DND-41 (cell line): ENCODE data around the gene TMEM92.

ENCODE experiments used
- ATAC-seq: fragments of 200-7000 bp; cut with Tn5 transposase; 3 replicates; pipeline ENCODE4 v1.9.1; 2021; ENCODE audit warnings: low read depth; ENCODE audit not compliant: insufficient read depth
- DNase-seq: peaks from one replicate; pipeline ENCODE4 v3.0.0-alpha.2; 2020
- H2AFZ ChIP-seq: 2 replicates; pipeline ENCODE4 v1.6.0; 2012; ENCODE audit warnings: low read depth, low read length
- H3K27ac ChIP-seq: 2 replicates; pipeline ENCODE4 v1.5.1; 2012; ENCODE audit warnings: low read length, inconsistent platforms
- H3K27me3 ChIP-seq: fragments of 200-600 bp; sonication (generic); 2 replicates; pipeline ENCODE4 v1.6.0; 2012; ENCODE audit warnings: low read length, mild to moderate bottlenecking, inconsistent platforms; ENCODE audit not compliant: insufficient read depth, poor library complexity
- H3K36me3 ChIP-seq: 2 replicates; pipeline ENCODE4 v1.5.1; 2012; ENCODE audit warnings: low read length, inconsistent platforms; ENCODE audit not compliant: insufficient read depth
- H3K4me1 ChIP-seq: 2 replicates; pipeline ENCODE4 v1.5.1; 2012; ENCODE audit warnings: mild to moderate bottlenecking, low read length; ENCODE audit not compliant: insufficient read depth
- H3K4me2 ChIP-seq: 2 replicates; pipeline ENCODE4 v1.6.0; 2012; ENCODE audit warnings: mild to moderate bottlenecking, moderate library complexity, low read length, inconsistent platforms; ENCODE audit not compliant: insufficient read depth
- H3K4me3 ChIP-seq, 2 experiments: fragments of 200-600 bp in 1 of 2; shearing (Covaris generic) in 1 of 2; 2 replicates each; pipeline ENCODE4 v1.5.1; 2012 to 2016; ENCODE audit warnings: inconsistent platforms in 2 of 2, low read length in 2 of 2, mild to moderate bottlenecking in 2 of 2, low read depth in 1 of 2, moderate library complexity in 1 of 2
- H3K79me2 ChIP-seq: 2 replicates; pipeline ENCODE4 v1.6.0; 2012; ENCODE audit warnings: low read length, inconsistent platforms; ENCODE audit not compliant: insufficient read depth
- H3K9ac ChIP-seq: 2 replicates; pipeline ENCODE4 v1.6.0; 2012; ENCODE audit warnings: low read depth, mild to moderate bottlenecking, inconsistent platforms, low read length, moderate library complexity
- H3K9me3 ChIP-seq: 2 replicates; pipeline ENCODE4 v1.5.1; 2012; ENCODE audit warnings: low read length, moderate library complexity, mild to moderate bottlenecking, inconsistent platforms; ENCODE audit not compliant: insufficient read depth, severe bottlenecking
- H4K20me1 ChIP-seq: 2 replicates; pipeline ENCODE4 v1.6.0; 2012; ENCODE audit warnings: low read length; ENCODE audit not compliant: insufficient read depth
- EZH2 ChIP-seq: IDR thresholded peaks from 3 replicates; pipeline ENCODE4 v1.6.1; 2012; ENCODE audit warnings: borderline replicate concordance, low read depth, mild to moderate bottlenecking, moderate library complexity, low read length, inconsistent platforms; ENCODE audit not compliant: severe bottlenecking
- TF ChIP-seq, protein P1 (sequence below): IDR thresholded peaks from 2 replicates; pipeline ENCODE4 v1.5.1; 2012; ENCODE audit warnings: borderline replicate concordance, low read length, moderate library complexity, mild to moderate bottlenecking; ENCODE audit not compliant: poor library complexity, severe bottlenecking; ENCODE audit errors: extremely low read depth

Gene TMEM92

DNA sequence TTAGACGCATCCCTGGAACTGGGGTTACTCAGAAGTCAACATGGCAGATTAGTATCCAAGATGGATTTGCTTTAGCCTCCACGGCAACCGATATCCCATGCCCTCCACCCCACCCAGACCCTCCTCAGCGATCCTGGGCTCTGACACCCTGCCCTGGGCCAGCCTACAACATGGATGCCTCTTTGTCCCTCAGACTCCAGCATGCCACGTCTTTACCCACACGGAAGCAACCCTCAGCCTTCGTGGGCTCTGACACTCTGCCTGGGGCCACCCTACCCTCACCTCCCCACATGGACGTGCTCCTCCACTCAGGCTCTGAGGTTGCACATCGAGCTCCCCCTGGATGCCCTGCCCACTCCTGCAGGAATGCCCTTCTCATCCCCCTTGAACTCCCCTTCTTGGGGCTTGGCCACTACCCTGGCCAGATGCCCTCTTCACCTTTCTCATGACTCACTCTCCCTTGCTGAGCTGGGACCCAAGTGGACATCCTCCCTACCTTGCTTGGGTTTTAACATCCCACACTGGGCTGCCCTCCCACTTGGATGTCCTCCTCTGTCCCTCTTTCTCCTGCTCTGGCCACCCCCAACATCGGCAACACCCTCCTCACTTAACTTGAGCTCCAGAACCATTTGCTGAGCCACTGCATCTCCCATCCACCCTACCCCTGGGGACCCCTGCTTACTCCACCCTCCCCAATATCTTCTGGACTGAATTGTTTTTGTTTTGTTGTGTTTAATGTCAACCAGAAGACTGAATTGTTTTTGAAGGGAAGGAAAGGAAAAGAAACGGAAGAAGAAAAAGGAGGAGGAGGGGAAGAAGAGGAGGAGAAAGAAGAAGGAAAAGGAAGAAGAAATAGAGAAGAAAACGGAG, 18.3 kb upstream of the TMEM92 start:
- Histone ChIP-seq H3K27me3 (peaks cover 11% of the 10 kb centered on the region), H3K4me2 (no peak overlapping the region), H3K4me1 (no peaks in the 10 kb centered on the region), H3K27ac (no peak overlapping the region), H2AFZ (no peak overlapping the region), H4K20me1 (no peaks in the 10 kb centered on the region; the same call in 1 of the 2 replicates), H3K79me2 (no peaks in the 10 kb centered on the region), H3K36me3 (no peaks in the 10 kb centered on the region), H3K9ac (no peak overlapping the region), H3K4me3 (no peak overlapping the region), H3K9me3 (no peaks in the 10 kb centered on the region)
- ATAC-seq (no peak), DNase-seq (no peak)
- TF ChIP-seq, protein P1, sequence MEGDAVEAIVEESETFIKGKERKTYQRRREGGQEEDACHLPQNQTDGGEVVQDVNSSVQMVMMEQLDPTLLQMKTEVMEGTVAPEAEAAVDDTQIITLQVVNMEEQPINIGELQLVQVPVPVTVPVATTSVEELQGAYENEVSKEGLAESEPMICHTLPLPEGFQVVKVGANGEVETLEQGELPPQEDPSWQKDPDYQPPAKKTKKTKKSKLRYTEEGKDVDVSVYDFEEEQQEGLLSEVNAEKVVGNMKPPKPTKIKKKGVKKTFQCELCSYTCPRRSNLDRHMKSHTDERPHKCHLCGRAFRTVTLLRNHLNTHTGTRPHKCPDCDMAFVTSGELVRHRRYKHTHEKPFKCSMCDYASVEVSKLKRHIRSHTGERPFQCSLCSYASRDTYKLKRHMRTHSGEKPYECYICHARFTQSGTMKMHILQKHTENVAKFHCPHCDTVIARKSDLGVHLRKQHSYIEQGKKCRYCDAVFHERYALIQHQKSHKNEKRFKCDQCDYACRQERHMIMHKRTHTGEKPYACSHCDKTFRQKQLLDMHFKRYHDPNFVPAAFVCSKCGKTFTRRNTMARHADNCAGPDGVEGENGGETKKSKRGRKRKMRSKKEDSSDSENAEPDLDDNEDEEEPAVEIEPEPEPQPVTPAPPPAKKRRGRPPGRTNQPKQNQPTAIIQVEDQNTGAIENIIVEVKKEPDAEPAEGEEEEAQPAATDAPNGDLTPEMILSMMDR, result no peak
- no peak for TF ChIP-seq EZH2

DNA sequence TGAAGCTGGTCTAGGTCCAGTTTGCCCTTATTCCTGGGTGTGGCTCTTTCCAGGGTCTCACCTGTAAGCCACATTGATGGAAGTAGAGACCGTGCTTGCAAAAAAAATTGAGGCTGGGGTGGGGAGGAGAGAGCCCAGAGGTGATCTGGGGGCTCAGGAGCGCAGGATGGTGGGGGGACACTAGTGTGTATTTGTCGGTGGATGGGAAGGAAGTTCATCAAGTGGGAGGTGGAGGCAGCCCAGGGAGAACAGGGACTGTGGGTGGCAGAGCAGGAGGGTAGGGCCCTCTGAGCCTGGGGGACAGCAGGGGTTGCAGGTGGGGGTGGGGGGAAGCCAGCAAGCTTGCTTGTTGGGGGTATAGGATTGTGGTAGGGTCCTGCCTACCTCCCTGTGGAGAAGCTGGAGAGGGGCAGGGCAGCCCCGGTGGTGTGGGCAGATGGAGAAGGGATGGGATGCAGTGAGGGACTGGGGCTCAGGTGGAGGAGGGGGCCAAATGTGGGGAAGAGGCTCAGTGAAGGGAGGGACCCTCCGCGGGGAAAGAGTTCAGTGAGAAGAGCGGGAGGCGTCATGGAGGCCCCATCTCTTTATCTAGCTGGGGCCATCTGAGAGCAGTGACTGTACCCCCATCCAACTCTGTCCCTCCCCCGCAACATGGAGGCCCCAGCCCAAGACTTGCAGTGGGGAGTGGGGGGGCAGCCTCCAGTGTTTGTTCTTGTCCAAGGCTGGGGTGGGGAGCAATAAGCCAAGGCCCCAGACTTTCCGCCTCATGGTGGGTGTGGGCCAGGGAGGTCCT, 17.2 kb upstream of the TMEM92 start:
- Histone ChIP-seq H3K9me3 (no peaks in the 10 kb centered on the region), H3K4me3 (no peak overlapping the region), H3K4me1 (no peaks in the 10 kb centered on the region), H3K79me2 (no peaks in the 10 kb centered on the region), H3K36me3 (no peaks in the 10 kb centered on the region), H2AFZ (no peak overlapping the region), H3K4me2 (no peak overlapping the region), H3K9ac (no peak overlapping the region), H3K27ac (no peak overlapping the region), H3K27me3 (peaks cover 13% of the 10 kb centered on the region), H4K20me1 (no peaks in the 10 kb centered on the region; the same call in 1 of the 2 replicates)
- no peak for DNase-seq
- TF ChIP-seq, protein P1, result no peak
- no peak for TF ChIP-seq EZH2
- no peak for ATAC-seq

DNA sequence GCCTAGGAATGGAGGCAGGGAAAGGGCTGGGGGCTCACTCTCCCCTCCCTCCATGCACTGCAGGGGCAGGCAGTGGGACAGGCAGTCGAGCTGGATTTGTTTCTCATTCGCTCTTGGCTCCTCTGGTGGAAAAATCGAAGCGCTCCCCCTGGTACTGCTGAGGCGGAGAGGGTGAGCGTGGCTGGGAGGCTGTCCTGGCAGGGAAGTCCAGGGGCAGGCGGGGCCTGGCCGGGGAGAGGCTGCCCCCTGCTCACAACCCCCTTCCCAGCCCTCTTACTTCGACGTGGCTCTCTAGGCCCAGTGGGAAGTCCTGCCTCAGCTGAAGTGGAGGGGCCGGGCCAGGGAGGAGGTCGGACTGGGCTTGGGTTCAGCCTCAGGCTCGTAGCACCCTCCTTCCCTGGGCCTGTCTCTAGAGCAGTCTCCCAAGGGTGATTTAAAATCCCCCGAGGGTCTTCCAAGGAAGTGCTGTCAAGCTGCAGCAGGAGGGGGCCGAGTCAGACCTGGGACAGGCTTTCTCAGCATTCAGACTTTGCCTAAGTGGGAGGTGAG, 16.5 kb upstream of the TMEM92 start:
- TF ChIP-seq, protein P1, result no peak
- no peak for TF ChIP-seq EZH2
- ATAC-seq (no peak), DNase-seq (no peak)
- Histone ChIP-seq H3K4me3 (no peak overlapping the region), H3K79me2 (no peaks in the 10 kb centered on the region), H2AFZ (no peak overlapping the region), H3K9ac (no peak overlapping the region), H3K4me2 (no peak overlapping the region), H4K20me1 (no peaks in the 10 kb centered on the region; the same call in 1 of the 2 replicates), H3K27ac (no peak overlapping the region), H3K4me1 (no peaks in the 10 kb centered on the region), H3K9me3 (no peaks in the 10 kb centered on the region), H3K27me3 (peaks cover 20% of the 10 kb centered on the region), H3K36me3 (no peaks in the 10 kb centered on the region)
